Measurements from ENCODE around the gene PHETA1. TPM values are rescaled to one million over a fixed set of nuclear protein-coding genes. Genes with fewer than 3 reads are reported as not detected.

The PHETA1 gene
- 10 to 100 TPM in 1 of 2 donors, 1 to 10 TPM in 1; 9.9 to 20.5 TPM for total RNA-seq
- polyA plus RNA-seq (ENCODE audit: insufficient read length in 6 of 6), result 10 to 100 TPM in 3 of 6 donors, 1 to 10 TPM in 3; 7.2 to 14.9 (median 9.7) TPM
- long read RNA-seq, donor 1, partial matches to known transcripts, result 0 of 6 reads
- long read RNA-seq, donor 1, other reads (novel, unspliced or antisense), result 6 of 6 reads
- long read RNA-seq, donor 2, partial matches to known transcripts, result 6 of 6 reads
- long read RNA-seq, donor 2, other reads (novel, unspliced or antisense), result 0 of 6 reads
- long read RNA-seq, donor 3, partial matches to known transcripts, result 41 of 41 reads
- long read RNA-seq, donor 3, other reads (novel, unspliced or antisense), result 0 of 41 reads
- long read RNA-seq, donor 4, partial matches to known transcripts, result 0 of 2 reads
- long read RNA-seq, donor 4, other reads (novel, unspliced or antisense), result 2 of 2 reads
- long read RNA-seq, donor 5, result 0 reads
- long read RNA-seq, donor 6, partial matches to known transcripts, result 7 of 9 reads
- long read RNA-seq, donor 6, other reads (novel, unspliced or antisense), result 0 of 9 reads
- long read RNA-seq, donor 7, result 0 reads
- long read RNA-seq, donor 8, partial matches to known transcripts, result 0 of 1 reads
- long read RNA-seq, donor 8, other reads (novel, unspliced or antisense), result 0 of 1 reads
- long read RNA-seq, donor 9, result 0 reads
- long read RNA-seq, donor 10, partial matches to known transcripts, result 0 of 1 reads
- long read RNA-seq, donor 10, other reads (novel, unspliced or antisense), result 1 of 1 reads
- long read RNA-seq, donor 11, result 0 reads
- long read RNA-seq, donor 12, result 0 reads

GRCh38 chr12:111368788-111369495 lies at the start of gene PHETA1:
TSS of gene PHETA1 (minus strand) at chr12:111369095. CDS start at chr12:111363427, 5,668 bp downstream.
- Histone ChIP-seq H3K9me3 (no peaks in the 10 kb centered on the region), H3K27me3 (peaks cover 0 to 5% of the 10 kb centered on the region in 2 donors), H3K4me3 (peak within 1 kb of the TSS; percentile 90 to 98), H3K27ac (peak within 1 kb of the TSS; percentile 4 to 55), H3K36me3 (peaks cover 0 to 10% of the 10 kb centered on the region in 2 donors), H3K4me1 (peaks cover 4 to 32% of the 10 kb centered on the region in 2 donors)
- intact Hi-C loops (cut with DNase I), result no loop called here
- peak; percentile 87 to 96 (median 93) for DNase-seq
- no peak for TF ChIP-seq CTCF (IDR thresholded peaks at IDR 0.05)
- peak; percentile 98 for ATAC-seq

GRCh38 chr12:111418594-111418880 lies 49.6 kb upstream of the PHETA1 start:
- intact Hi-C loops (cut with DNase I), result no loop called here
- Histone ChIP-seq H3K9me3 (no peaks in the 10 kb centered on the region), H3K4me1 (peaks cover 4 to 33% of the 10 kb centered on the region in 2 donors), H3K36me3 (peaks cover 0 to 58% of the 10 kb centered on the region in 2 donors), H3K27ac (no peak overlapping the region), H3K4me3 (no peak overlapping the region), H3K27me3 (no peaks in the 10 kb centered on the region)
- ATAC-seq, result no peak
- no peak for DNase-seq
- no peak for TF ChIP-seq CTCF (IDR thresholded peaks at IDR 0.05)

- no peak for DNase-seq
- Histone ChIP-seq H3K36me3 (peaks cover 0 to 58% of the 10 kb centered on the region in 2 donors), H3K4me3 (no peak overlapping the region), H3K27ac (no peak overlapping the region), H3K4me1 (peaks cover 8 to 33% of the 10 kb centered on the region in 2 donors), H3K27me3 (no peaks in the 10 kb centered on the region), H3K9me3 (no peaks in the 10 kb centered on the region)
- ATAC-seq, result no peak
- intact Hi-C loops (cut with DNase I), result no loop called here
- no peak for TF ChIP-seq CTCF (IDR thresholded peaks at IDR 0.05)
Observed at GRCh38 chr12:111417784-111418593, 49.1 kb upstream of the PHETA1 start.

- no peak for ATAC-seq
- DNase-seq, result no peak
- peaks cover 8 to 40% of the 10 kb centered on the region in 2 donors for H3K4me1 ChIP-seq
- H3K9me3 ChIP-seq, result no peaks in the 10 kb centered on the region
- no peak for TF ChIP-seq CTCF (IDR thresholded peaks at IDR 0.05)
- H3K36me3 ChIP-seq, result peaks cover 0 to 58% of the 10 kb centered on the region in 2 donors
- H3K4me3 ChIP-seq, result no peak overlapping the region
- H3K27me3 ChIP-seq, result no peaks in the 10 kb centered on the region
- no peak overlapping the region for H3K27ac ChIP-seq
- intact Hi-C loops (cut with DNase I), result no loop called here
Observed at GRCh38 chr12:111417290-111417689, 48.4 kb upstream of the PHETA1 start.

All from left lung (tissue), 14 donors.